Testis (tissue), 2 donors: ENCODE results near the gene KIRREL1.

ENCODE experiments used
- CTCF ChIP-seq, 3 experiments: fragments of 450-650 bp in 2 of 3; fragments of 200-600 bp in 1 of 3; sonication (generic) in 1 of 3; IDR thresholded peaks; one replicate each; pipeline ENCODE4 v1.5.1; 2016 to 2019; ENCODE audit warnings: antibody characterized with exemption in 3 of 3, mild to moderate bottlenecking in 2 of 3, moderate library complexity in 1 of 3
- POLR2A ChIP-seq: fragments of 450-650 bp; IDR thresholded peaks from one replicate; pipeline ENCODE4 v1.6.1; 2017; ENCODE audit warnings: antibody characterized with exemption, mild to moderate bottlenecking, moderate library complexity

GRCh38 chr1:157965584-157965983 is 27.9 kb upstream of the KIRREL1 start:
- TF ChIP-seq CTCF (IDR thresholded peaks at IDR 0.05) (no peak), POLR2A (no peak)
